Bone marrow (tissue), 2 donors: Measurements from ENCODE around the gene CLDN6.
"Not testable (repeated sequence)": the region's sequence is repeated elsewhere in the genome, so short reads cannot be mapped to it uniquely, and the experiment has no call there.

Experiments used
- DNase-seq, 2 donors: peaks; one replicate each; lab custom pipeline; 2025; lab: John Stamatoyannopoulos, UW

Gene CLDN6, protein sequence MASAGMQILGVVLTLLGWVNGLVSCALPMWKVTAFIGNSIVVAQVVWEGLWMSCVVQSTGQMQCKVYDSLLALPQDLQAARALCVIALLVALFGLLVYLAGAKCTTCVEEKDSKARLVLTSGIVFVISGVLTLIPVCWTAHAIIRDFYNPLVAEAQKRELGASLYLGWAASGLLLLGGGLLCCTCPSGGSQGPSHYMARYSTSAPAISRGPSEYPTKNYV

DNA sequence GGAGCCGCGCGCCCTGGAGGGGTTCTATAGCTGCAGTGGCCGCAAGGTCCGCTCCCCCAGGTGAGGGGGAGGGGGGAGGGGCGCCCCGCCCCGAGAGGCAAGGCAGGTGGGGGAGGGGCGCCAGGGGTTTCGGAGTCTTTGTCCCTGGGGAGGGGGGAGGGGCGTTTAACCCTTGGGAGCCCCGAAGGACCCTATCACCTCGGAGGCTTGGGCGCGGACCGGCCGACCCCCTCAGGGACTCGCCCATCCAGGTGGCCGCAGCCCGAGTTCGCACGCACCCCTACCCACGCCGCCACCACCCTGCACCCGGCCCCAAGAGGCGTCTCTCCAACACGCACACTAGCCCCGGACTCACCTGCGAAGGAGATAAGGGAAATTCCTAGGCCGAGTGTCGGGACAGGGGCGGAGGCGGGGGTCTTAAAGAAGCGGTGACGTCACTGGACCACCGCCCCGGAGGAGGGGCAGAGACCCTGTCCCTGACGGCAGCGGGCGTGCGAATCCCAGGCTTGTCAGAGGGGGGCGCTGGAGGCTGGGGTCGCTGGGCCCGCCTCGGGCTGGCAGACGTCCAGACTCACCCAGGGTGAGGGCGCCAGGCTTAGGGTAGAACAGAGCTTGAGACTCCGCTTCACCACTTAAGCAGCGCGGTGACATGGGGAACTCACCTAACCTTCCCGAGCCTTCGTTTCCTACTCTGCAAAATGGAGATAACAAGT lies at the start of gene CLDN6:
TSS of gene CLDN6 (minus strand) at position 390 of the 713 bp plus-strand sequence. CDS start 2,162 bp downstream, outside the sequence.
- DNase-seq: no peak

DNA sequence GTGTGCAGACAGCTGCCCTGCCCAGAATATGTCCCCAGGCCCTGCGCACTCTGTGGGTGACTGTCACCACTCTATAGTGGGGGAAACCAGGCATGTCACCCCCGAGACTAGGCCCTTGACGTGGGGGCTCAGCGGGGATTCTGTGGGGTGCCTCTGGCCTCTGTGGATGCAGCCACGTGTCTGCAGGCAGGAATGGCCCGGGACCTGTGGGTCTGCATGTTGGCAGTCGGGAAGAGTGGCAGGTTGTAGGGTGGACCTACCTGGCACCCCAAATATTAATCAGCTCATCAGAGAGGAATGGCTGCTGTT lies 48.4 kb upstream of the CLDN6 start:
- no peak for DNase-seq

DNA sequence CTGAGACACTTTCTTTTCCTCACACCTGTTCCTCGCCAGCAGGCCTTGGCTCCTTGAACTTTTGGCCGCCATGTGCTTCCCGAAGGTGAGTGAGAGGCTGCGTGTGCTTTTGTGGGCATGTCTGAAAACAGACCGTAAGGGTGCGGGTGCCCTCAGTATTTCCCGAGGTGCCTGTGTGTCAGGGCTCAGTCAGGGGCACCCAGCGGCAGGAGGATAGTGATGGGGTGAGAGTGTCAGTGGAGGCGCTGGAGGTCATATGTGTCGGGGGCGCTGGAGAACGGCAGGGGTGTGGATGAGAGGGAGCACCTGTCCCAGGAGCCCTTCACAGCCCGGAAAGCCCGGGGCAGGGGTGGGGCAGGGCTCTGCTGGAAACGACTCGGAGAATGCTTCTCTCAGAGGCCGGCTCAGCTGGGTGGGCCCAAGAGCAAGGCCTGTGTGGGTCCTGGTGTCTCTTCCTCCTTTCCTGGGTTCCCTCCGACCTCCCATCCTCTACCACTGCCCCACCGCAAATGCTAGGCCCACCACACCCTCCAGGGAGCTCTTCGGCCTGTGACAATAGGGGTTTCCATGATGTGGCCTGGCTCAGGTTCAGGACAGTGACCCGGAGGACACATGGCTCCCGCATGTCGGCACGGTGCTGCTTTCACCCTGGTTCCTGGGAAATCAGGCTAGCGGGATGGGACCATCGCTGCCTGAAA lies 47.9 kb upstream of the CLDN6 start:
- no peak for DNase-seq

DNA sequence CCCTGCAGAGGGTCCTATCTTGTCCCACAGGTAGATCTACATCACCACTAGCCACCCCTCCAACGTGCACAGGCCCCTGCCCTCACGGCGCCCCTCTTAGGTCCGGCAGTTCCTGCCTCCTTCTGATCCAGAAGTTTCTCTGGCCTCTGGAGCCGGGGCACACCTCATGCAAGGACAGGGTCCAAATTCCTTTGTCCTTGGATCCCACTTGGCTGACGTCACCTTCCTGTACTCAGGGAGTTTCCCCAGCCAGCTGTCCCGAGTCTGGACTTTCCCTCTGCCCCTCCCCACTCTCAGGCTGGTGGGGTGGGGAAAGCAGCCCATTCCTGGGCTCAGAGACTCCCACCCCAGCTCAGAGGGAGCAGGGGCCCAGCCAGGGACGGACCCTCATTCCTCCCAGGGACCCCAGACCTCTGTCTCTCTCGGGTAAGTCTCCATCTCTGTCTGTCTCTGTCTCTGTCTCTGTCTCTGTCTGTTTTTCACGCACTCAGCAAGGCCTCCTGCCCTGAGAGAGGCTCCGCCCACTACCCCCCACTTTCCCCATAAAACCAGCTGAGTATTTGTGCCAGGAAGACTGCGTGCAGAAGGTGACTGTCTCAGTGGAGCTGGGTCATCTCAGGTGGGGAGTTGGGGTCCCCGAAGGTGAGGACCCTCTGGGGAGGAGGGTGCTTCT lies 47.2 kb upstream of the CLDN6 start, which contains the start of gene IL32:
TSS of gene IL32 (plus strand) at position 572 of the 673 bp plus-strand sequence. CDS start 172 bp downstream, outside the sequence.
- no peak for DNase-seq

DNA sequence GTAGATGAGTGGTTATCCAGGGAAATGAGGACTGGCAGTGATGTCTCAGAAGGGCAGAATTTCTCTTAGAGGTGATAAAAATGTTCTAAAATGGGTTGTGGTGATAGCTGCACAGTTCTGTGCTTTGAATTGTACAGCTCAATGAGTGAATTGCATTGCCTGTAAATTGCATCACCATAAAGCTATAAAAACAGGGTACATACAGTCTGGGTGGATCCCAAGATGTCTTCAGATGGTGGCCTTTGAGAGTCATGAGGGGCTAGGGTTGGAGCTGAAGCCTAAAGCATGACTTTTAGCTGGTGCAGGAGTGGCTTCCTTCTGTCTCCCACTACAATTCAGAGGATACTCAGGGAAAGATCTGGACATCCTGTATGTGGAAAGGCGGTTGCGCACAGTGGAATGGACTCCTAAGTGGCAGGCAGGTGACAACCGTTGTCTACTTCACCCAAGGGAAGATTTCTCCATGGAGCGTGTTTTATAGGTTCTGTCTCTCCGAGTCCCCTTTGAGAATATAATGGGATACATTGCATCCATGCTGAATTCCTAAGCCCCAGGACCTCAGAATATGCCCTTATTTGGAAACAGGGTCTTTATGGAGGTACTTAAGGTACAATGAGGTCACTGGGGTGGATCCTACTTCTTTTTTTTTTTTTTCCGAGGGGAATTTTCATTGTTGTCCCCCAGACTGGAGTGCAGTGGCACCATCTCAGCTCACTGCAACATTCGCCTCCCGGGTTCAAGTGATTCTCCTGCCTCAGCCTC lies 45.8 kb upstream of the CLDN6 start:
- DNase-seq: no peak

DNA sequence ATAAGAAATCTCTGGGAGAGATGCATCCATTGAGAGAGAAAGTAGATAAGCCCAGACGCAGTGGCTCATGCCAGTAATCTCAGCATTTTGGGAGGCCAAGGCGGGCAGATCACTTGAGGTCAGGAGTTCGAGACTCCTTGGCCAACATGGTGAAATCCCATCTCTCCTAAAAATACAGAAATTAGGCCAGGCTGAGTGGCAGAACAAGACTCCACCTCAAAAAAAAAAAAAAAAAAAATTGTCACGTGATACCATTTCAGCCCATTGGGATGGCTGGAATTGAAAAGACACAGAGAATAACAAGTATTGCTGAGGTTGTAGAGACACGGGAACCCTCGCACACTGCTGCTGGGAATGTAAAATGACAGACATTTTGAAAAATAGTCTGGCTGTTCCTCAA lies 44.6 kb upstream of the CLDN6 start:
- DNase-seq: no peak

DNA sequence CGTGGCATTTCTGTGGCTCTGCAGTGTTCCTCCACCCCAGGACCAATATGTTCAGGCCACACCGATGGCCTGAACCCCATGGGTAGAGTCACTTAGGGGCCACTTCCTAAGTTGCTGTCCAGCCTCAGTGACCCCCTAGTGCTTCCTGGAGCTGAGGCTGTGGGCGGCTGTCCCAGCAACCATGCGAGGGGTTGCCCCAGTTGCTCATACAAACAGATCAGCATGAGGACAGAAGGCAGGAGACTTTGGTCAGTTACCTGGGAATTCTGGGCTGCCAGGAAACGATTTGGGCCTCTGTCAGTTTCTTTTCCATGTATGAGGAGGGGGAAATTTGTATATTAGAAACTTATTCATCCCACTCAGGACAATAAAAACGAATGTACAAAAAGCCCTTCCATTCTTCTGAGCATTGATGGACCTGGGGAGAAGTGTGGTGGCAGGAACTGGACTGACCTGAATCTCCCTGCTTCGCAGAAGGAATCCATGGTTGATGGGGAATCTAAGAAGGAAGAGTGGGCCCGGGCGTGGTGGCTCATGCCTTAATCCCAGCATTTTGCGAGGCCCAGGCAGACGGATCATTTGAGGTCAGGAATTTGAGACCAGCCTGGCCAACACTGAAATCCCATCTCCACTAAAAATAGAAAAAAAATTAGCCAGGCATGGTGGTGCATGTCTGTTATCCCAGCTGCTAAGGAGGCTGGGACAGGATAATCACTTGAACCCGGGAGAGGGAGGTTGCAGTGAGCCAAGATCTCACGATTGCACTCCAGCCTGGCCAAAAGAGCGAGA lies 42.5 kb upstream of the CLDN6 start:
- DNase-seq: no peak

DNA sequence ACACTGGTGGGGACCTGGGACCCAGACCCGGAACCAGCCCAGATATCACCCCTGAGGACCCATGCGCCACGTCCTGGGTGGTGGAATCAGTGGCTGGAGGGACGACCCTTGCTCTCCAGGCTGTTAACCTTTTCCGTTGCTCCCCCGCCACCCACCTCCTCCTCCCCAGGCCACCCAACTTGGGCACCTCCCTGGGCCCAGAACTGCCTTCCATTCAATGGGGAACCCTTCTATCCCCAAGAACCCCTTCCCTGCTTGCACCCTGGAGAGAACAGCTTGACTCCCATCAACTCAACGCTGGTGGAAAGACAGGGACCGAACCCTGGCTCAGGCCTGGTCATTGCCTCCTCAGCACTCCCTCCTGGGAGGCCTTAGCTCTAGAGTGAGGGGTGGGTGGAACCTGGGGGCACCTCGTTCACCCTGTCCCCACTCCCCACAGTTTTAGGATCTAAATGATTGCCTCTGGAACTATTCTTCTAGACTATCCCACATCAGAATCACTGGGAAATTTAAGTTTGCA lies 41.8 kb upstream of the CLDN6 start:
- DNase-seq: no peak

DNA sequence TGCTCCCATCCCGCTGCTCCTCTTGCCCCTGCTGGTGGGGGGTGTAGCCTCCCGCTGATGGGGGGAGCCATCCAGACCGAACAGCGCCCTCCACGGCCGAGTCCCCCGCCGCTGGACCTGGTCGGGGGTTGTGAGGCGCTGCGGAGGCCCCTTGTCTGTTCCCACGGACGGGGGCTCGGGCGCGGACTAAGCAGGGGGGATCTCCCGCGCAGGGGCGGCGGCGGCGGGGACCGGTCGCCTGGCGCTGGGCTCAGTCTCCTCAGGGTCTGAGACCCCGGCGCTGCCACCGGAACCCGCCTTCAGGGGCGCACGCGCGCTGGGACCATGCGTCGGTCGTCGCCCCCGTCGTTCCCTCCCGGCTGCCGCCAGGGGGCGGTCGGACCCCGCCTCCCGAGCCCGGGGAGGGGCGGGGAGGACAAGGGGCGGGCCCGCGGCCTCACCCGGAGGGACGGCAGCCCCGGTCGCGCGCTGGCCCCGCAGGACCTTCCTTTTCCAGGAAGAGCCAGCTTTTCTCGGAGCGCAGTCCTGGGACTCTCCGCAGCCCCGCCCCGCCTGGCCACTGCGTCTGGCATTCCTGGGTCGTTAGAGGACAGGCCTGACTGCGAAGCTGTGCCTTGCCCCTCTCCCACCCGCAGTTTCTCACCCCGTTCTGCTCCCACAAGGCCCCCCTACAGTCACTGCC lies 41.2 kb upstream of the CLDN6 start:
- peak; percentile 55 to 67 for DNase-seq

DNA sequence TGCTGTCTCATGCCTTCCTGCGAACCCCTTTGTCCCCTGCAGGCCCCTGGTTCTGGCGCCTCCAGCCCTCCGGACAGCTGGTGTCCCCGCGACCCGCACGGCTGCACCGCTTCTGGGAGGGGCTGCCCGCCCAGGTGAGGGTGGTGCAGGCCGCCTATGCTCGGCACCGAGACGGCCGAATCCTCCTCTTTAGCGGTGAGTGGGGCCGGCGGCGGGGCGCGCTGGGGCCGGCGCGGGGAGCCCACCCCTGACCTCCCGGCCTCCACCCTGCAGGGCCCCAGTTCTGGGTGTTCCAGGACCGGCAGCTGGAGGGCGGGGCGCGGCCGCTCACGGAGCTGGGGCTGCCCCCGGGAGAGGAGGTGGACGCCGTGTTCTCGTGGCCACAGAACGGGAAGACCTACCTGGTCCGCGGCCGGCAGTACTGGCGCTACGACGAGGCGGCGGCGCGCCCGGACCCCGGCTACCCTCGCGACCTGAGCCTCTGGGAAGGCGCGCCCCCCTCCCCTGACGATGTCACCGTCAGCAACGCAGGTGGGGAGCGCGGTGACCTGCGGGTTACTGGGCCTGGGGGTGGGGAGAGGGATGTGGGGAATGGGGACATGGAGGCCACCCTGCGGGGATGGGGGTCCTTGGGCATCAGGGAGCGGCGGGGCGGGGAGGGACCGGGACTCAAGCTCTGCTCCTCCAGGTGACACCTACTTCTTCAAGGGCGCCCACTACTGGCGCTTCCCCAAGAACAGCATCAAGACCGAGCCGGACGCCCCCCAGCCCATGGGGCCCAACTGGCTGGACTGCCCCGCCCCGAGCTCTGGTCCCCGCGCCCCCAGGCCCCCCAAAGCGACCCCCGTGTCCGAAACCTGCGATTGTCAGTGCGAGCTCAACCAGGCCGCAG lies 40.4 kb upstream of the CLDN6 start:
- peak in 1 of 2 donors; percentile 23 for DNase-seq

DNA sequence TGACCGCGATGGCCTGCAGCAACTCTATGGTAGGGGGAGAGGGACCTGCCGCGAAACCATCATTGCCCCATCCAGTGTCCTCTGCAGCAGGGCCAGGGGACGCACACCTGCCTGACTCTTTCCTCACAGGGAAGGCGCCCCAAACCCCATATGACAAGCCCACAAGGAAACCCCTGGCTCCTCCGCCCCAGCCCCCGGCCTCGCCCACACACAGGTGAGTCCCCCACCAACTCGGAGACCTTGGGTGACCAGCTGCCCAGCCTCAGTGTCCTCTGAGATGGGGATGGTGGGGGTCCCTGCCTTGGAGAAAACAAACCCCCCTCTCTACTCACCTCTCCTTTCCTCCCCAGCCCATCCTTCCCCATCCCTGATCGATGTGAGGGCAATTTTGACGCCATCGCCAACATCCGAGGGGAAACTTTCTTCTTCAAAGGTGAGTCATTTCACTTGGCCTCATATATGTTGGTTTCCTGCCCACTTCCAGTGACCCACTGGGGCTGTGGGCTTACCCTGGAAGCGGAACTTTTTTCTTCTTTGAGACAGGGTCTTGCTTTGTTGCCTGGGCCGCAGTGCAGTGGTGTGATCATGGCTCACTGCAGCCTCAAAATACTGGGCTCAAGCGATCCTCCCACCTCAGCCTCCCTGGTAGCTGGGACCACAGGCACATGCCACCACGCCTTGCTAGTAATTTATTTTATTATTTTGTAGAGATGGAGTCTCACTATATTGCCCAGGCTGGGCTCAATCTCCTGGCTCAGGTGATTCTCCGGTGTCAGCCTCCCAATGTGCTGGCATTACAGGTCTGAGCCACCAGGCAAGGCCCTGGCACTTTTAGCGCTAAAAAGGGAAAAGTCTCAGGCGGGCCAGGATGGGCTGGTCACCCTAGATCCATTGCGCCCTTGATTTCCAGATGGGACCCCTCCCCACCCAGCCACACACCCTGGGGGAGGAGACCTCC lies 39.5 kb upstream of the CLDN6 start:
- no peak for DNase-seq

DNA sequence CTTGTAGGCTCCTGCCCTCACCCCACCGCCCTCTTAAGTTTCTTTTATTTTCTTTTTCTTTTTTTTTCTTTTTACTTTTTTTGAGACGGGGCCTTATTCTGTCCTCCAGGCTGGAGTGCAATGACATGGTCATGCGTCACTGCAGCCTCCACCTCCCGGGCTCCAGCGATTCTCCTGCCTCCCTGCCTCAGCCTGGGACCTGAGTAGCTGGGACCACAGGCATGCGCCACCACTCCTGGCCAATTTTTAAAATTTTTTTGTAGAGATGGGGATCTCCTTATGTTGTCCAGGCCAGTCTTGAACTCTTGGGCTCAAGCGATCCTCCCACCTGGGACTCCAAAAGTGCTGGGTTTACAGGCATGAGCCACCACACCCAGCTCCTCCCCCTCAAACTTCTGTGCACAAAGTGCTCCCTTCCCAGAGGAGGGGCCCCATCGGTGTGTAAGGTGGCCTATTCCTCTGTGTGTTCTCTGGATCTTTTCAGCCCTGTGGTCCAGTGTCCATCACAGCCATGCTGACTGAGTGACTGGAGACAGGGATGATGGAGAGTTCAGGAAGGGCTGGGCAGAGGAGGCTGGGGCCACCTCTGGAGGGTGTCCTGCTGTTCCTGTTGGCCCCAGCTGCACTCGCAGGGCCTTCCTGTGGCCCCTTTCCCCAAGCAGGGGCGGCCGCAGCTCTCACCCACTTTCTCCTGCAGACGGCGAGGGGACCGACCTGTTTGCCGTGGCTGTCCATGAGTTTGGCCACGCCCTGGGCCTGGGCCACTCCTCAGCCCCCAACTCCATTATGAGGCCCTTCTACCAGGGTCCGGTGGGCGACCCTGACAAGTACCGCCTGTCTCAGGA lies 38.6 kb upstream of the CLDN6 start:
- no peak for DNase-seq

DNA sequence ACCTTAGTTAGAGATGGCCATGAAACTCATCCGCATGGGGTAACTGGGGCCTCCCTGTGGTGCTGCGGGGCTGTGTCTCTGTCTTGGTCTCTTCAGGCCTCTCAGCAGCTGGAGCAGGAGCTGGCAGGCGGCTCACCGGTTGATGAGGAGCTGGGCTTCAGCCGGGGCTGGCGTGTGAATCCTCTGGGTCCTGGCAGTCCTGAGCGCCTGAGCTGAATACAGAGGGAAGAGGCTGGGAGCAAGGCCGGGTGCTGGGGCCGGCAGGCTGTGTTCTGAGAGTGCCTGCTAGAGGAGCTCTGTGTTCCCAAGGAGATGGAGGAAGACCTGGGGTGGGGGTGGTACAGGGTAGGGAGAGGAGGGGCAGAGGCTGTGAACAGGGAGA lies 37.7 kb upstream of the CLDN6 start:
- not testable (repeated sequence) for DNase-seq

DNA sequence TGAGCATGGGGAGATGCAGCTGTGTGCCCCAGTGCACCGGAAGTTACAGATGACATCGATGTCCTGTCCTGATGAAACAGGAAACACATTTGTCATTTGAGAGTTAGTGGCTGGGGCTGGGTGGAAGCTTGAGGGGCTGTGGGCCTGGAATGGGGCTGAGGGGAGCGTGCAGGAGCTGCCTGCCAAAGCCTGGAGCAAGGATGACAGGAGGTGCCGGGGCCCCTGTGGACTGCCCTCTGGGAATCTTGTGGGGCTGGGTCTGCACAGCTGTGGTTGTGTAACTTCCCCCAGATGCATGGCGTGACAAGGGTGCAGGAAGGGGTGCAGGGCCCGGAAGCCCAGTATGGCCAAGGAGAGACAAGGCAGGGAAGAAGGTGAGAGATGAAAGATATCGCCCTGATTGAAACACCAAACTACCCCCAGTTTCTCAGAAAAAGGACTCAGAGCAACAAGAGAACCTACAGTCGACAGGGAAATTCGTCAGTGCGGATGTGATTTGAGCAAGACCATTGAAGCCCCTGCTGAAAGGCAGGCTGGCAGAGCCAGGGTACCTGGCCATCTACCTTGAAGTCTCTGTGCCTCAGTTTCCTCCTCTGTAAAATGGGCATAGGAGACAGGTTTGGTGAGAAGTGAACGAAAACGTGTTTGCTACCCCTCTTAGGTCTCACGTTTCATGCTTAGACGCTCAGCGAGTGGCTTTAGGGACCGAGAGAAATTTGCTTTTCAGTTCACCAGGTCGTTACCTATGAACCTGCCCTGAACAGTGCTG lies 37.2 kb upstream of the CLDN6 start:
- DNase-seq: peak in 1 of 2 donors; percentile 79

DNA sequence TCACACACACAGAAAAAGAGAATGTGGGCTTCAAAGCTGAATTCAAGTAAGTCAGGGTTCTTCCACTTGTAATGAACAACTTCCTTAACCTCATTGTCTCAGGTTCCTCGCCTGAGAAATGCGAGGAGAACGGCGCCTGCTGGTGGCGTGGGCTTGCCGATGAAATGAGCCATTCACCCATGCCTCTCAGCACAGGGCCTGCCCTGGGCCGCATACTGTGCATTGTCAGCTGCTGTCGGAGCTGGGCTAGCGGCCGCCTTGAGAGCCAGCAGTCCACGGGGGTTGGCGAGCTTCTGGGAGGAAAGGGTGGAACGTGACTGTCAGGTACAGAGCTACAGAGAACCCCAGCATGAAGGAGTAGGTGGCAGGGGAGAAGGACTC lies 35.3 kb upstream of the CLDN6 start:
- DNase-seq: not testable (repeated sequence)
